GM23338 (cell line): ENCODE results near the gene ACYP2. TPM values are rescaled to one million over a fixed set of nuclear protein-coding genes. Genes with fewer than 3 reads are reported as not detected.

ENCODE experiments used
- ATAC-seq: fragments of 200-7000 bp; cut with Tn5 transposase; 3 replicates; pipeline ENCODE4 v1.9.1; 2020
- DNase-seq: peaks from one replicate; pipeline ENCODE4 v3.0.0-alpha.2; 2015; ENCODE audit warnings: low spot score
- H2AFZ ChIP-seq: fragments of 200-600 bp; sonication (generic); 2 replicates; pipeline ENCODE4 v1.8.0; 2016; ENCODE audit warnings: antibody characterized with exemption, mild to moderate bottlenecking, moderate library complexity
- H3F3A ChIP-seq: fragments of 200-600 bp; sonication (generic); replicated peaks from 2 replicates; pipeline ENCODE4 v1.8.0; 2017; ENCODE audit warnings: antibody characterized with exemption, mixed run types, low read depth
- H3K27ac ChIP-seq: fragments of 200-600 bp; sonication (generic); 2 replicates; pipeline ENCODE4 v1.6.1; 2016; ENCODE audit warnings: low read depth
- H3K27me3 ChIP-seq: fragments of 200-600 bp; sonication (generic); 2 replicates; pipeline ENCODE4 v1.8.0; 2016; ENCODE audit warnings: mild to moderate bottlenecking, mixed run types, moderate library complexity; ENCODE audit not compliant: insufficient read depth
- H3K36me3 ChIP-seq: fragments of 200-600 bp; sonication (generic); 2 replicates; pipeline ENCODE4 v1.8.0; 2016; ENCODE audit warnings: mild to moderate bottlenecking; ENCODE audit not compliant: insufficient read depth
- H3K4me1 ChIP-seq: fragments of 200-600 bp; sonication (generic); 2 replicates; pipeline ENCODE4 v1.8.0; 2016; ENCODE audit warnings: mild to moderate bottlenecking, moderate library complexity; ENCODE audit not compliant: insufficient read depth
- H3K4me2 ChIP-seq: fragments of 200-600 bp; sonication (generic); 2 replicates; pipeline ENCODE4 v1.7.1; 2017; ENCODE audit warnings: mixed run types
- H3K4me3 ChIP-seq: fragments of 200-600 bp; sonication (generic); 2 replicates; pipeline ENCODE4 v1.6.1; 2016; ENCODE audit warnings: mixed run types
- H3K79me2 ChIP-seq: fragments of 200-600 bp; sonication (generic); replicated peaks from 2 replicates; pipeline ENCODE4 v1.8.0; 2017; ENCODE audit warnings: mild to moderate bottlenecking; ENCODE audit not compliant: insufficient read depth
- H3K9me2 ChIP-seq: fragments of 200-600 bp; sonication (generic); 2 replicates; pipeline ENCODE4 v1.8.0; 2017; ENCODE audit not compliant: insufficient read depth
- H4K20me1 ChIP-seq: fragments of 200-600 bp; sonication (generic); replicated peaks from 2 replicates; pipeline ENCODE4 v1.8.0; 2017; ENCODE audit warnings: mild to moderate bottlenecking; ENCODE audit not compliant: insufficient read depth
- H3K27ac Mint-ChIP-seq: 2 replicates; pipeline ENCODE4 v1.8.0; 2020; ENCODE audit warnings: inconsistent platforms, mild to moderate bottlenecking, moderate library complexity, mixed read lengths
- H3K27me3 Mint-ChIP-seq: 3 replicates; pipeline ENCODE4 v1.8.0; 2022; ENCODE audit warnings: low read depth, mild to moderate bottlenecking, moderate library complexity, mixed read lengths, inconsistent platforms; ENCODE audit not compliant: insufficient read depth, poor library complexity
- H3K36me3 Mint-ChIP-seq: 3 replicates; pipeline ENCODE4 v1.8.0; 2021; ENCODE audit warnings: low read depth, mild to moderate bottlenecking, inconsistent platforms, moderate library complexity, mixed read lengths
- H3K4me1 Mint-ChIP-seq: 3 replicates; pipeline ENCODE4 v1.8.0; 2020; ENCODE audit warnings: mild to moderate bottlenecking, inconsistent platforms, mixed read lengths
- H3K4me3 Mint-ChIP-seq: 3 replicates; pipeline ENCODE4 v1.8.0; 2021; ENCODE audit warnings: moderate library complexity, mild to moderate bottlenecking, inconsistent platforms, mixed read lengths
- H3K9me3 Mint-ChIP-seq: 3 replicates; pipeline ENCODE4 v1.8.0; 2020; ENCODE audit warnings: moderate library complexity, mild to moderate bottlenecking, inconsistent platforms, mixed read lengths
- CREB1 ChIP-seq: fragments of 250-450 bp; sonication (Bioruptor Pico); IDR thresholded peaks from 2 replicates; pipeline ENCODE4 v1.5.0; 2020; ENCODE audit warnings: low read depth, mild to moderate bottlenecking, moderate library complexity
- EZH2 ChIP-seq: fragments of 200-600 bp; sonication (generic); IDR thresholded peaks from one replicate; pipeline ENCODE4 v1.8.0; 2017; ENCODE audit warnings: antibody characterized with exemption, mild to moderate bottlenecking, low read depth; ENCODE audit not compliant: unreplicated experiment
- EZH2phosphoT487 ChIP-seq: fragments of 200-600 bp; sonication (generic); IDR thresholded peaks from one replicate; pipeline ENCODE4 v1.8.1; 2018; ENCODE audit warnings: antibody characterized with exemption; ENCODE audit not compliant: unreplicated experiment
- JUNB ChIP-seq: IDR thresholded peaks from one replicate; pipeline ENCODE4 v1.6.1; 2016; ENCODE audit warnings: antibody characterized with exemption; ENCODE audit not compliant: unreplicated experiment
- NANOG ChIP-seq: IDR thresholded peaks from 2 replicates; pipeline ENCODE4 v1.6.1; 2016; ENCODE audit warnings: antibody characterized with exemption, borderline replicate concordance
- POLR2AphosphoS5 ChIP-seq: IDR thresholded peaks from 2 replicates; pipeline ENCODE4 v1.6.1; 2016; ENCODE audit warnings: antibody characterized with exemption, low read depth
- STAT1 ChIP-seq: IDR thresholded peaks from one replicate; pipeline ENCODE4 v1.6.1; 2016; ENCODE audit warnings: antibody characterized with exemption; ENCODE audit not compliant: unreplicated experiment
- ZNF114 ChIP-seq: fragments of 250-450 bp; sonication (Bioruptor Pico); IDR thresholded peaks from 2 replicates; pipeline ENCODE4 v1.5.0; 2020; ENCODE audit warnings: mild to moderate bottlenecking, moderate library complexity
- ZNF331 ChIP-seq: fragments of 250-450 bp; sonication (Bioruptor Pico); IDR thresholded peaks from 2 replicates; pipeline ENCODE4 v1.5.0; 2020; ENCODE audit warnings: low read depth, mild to moderate bottlenecking, moderate library complexity
- long read RNA-seq: library from polyadenylated mRNA; unstranded; transcript quantifications from one replicate; pipeline ENCODE4 v2.0.0, GENCODE V29; 2020; ENCODE audit not compliant: unreplicated experiment
- polyA plus RNA-seq: library from polyadenylated mRNA; unstranded; fragments of >200 nt; fragmentation: Nextera tagmentation; extraction: Ambion mirVana; gene quantifications from 2 replicates; pipeline ENCODE4 v1.2.1, GENCODE V29; 2016
- total RNA-seq: library from RNA; depleted of rRNA; stranded (reverse); fragments of >200 nt; shearing (Covaris generic); gene quantifications from 2 replicates; pipeline ENCODE4 v1.2.3, GENCODE V29; 2014; rRNA removed
- TF ChIP-seq, protein P1 (sequence below): IDR thresholded peaks from one replicate; pipeline ENCODE4 v1.6.1; 2018; ENCODE audit warnings: antibody characterized with exemption; ENCODE audit not compliant: unreplicated experiment
- TF ChIP-seq, protein P2 (sequence below): fragments of 250-450 bp; sonication (Bioruptor Pico); IDR thresholded peaks from 2 replicates; pipeline ENCODE4 v1.5.0; 2020; ENCODE audit warnings: mild to moderate bottlenecking, moderate library complexity
- TF ChIP-seq, protein P3 (sequence below), 2 experiments: fragments of 200-600 bp in 1 of 2; sonication (generic) in 1 of 2; conservative IDR thresholded peaks; 2 replicates each; pipeline versions ENCODE4 v1.5.1 to v1.6.1; 2016 to 2017; ENCODE audit warnings: antibody characterized with exemption in 2 of 2, low read depth in 2 of 2, mild to moderate bottlenecking in 2 of 2, moderate library complexity in 1 of 2
- TF ChIP-seq, protein P4 (sequence below): IDR thresholded peaks from 2 replicates; pipeline ENCODE4 v1.6.1; 2016; ENCODE audit warnings: antibody characterized with exemption

The ACYP2 gene
- total RNA-seq (1.1 and 2.3 TPM in 2 replicates), polyA plus RNA-seq (14.2 and 15.5 TPM in 2 replicates)
- long read RNA-seq, partial matches to known transcripts = 0 of 2 reads
- long read RNA-seq, other reads (novel, unspliced or antisense) = 2 of 2 reads

DNA sequence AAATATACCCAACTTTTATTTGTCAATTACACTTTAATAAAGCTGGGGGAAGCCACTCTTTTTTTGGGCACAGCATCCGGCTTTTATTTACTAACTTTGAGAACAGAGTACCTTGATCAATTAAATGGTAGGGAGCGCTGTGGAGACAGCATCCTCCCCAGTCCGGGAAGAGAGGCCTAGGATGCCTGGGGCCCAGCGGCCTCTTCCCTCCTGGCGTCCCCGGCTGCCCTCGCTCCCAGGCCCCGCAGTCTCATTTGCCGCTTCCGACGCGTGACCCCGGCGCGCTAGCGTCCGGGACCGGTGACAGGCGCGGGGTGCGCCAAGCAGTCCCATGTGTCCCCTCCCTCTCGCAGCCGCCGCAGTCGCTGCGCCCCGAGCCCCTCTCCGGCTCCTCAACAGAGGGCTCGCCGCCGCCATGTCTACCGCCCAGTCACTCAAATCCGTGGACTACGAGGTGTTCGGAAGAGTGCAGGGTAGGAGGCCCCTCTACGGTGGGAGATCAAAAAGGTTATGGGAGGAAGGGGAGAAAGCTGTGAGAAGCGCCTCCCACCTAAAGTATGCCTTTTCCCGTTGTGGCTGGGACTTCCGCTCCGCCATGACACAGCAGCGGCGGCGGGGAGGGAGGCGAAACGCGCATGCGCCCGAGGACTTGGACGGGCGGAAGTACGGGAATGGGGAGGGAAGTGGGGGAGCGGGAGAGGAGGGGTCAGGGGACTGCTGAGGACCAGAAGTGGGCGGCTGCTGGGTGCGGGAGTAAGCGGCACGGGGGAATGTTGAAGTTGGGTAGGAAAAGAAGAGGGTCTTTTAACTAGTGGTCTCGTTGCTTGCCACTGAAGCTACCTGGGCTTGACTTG is at the start of gene ACYP2:
ACYP2 (plus strand) TSS at position 332 of the 854 bp plus-strand sequence.
- H3K4me3 ChIP-seq = peak within 1 kb of the TSS; percentile 75
- Mint-ChIP-seq H3K9me3 (peaks cover 44% of the 10 kb centered on the region), H3K4me3 (peak within 1 kb of the TSS; percentile 93), H3K36me3 (peaks cover 45% of the 10 kb centered on the region), H3K27ac (peak within 1 kb of the TSS; percentile 100), H3K4me1 (peaks cover 6% of the 10 kb centered on the region), H3K27me3 (peaks cover 5% of the 10 kb centered on the region)
- no peaks in the 10 kb centered on the region for H3F3A ChIP-seq
- peak within 1 kb of the TSS; percentile 99 for H3K27ac ChIP-seq
- no peaks in the 10 kb centered on the region for H3K27me3 ChIP-seq
- ATAC-seq (peak; percentile 93), DNase-seq (peak; percentile 96)
- no peaks in the 10 kb centered on the region; the same call in 1 of the 2 replicates for H3K79me2 ChIP-seq
- no peaks in the 10 kb centered on the region for H4K20me1 ChIP-seq
- peak within 1 kb of the TSS; percentile 85 for H2AFZ ChIP-seq
- H3K36me3 ChIP-seq = peaks cover 17% of the 10 kb centered on the region
- TF ChIP-seq NANOG = no peak
- peak; percentile 66 for TF ChIP-seq CREB1 (CRISPR knock-in tag)
- TF ChIP-seq, protein P1, sequence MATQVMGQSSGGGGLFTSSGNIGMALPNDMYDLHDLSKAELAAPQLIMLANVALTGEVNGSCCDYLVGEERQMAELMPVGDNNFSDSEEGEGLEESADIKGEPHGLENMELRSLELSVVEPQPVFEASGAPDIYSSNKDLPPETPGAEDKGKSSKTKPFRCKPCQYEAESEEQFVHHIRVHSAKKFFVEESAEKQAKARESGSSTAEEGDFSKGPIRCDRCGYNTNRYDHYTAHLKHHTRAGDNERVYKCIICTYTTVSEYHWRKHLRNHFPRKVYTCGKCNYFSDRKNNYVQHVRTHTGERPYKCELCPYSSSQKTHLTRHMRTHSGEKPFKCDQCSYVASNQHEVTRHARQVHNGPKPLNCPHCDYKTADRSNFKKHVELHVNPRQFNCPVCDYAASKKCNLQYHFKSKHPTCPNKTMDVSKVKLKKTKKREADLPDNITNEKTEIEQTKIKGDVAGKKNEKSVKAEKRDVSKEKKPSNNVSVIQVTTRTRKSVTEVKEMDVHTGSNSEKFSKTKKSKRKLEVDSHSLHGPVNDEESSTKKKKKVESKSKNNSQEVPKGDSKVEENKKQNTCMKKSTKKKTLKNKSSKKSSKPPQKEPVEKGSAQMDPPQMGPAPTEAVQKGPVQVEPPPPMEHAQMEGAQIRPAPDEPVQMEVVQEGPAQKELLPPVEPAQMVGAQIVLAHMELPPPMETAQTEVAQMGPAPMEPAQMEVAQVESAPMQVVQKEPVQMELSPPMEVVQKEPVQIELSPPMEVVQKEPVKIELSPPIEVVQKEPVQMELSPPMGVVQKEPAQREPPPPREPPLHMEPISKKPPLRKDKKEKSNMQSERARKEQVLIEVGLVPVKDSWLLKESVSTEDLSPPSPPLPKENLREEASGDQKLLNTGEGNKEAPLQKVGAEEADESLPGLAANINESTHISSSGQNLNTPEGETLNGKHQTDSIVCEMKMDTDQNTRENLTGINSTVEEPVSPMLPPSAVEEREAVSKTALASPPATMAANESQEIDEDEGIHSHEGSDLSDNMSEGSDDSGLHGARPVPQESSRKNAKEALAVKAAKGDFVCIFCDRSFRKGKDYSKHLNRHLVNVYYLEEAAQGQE = no peak
- TF ChIP-seq JUNB = no peak
- TF ChIP-seq EZH2 = no peak
- TF ChIP-seq POLR2AphosphoS5 = peak; percentile 89
- TF ChIP-seq, protein P2, sequence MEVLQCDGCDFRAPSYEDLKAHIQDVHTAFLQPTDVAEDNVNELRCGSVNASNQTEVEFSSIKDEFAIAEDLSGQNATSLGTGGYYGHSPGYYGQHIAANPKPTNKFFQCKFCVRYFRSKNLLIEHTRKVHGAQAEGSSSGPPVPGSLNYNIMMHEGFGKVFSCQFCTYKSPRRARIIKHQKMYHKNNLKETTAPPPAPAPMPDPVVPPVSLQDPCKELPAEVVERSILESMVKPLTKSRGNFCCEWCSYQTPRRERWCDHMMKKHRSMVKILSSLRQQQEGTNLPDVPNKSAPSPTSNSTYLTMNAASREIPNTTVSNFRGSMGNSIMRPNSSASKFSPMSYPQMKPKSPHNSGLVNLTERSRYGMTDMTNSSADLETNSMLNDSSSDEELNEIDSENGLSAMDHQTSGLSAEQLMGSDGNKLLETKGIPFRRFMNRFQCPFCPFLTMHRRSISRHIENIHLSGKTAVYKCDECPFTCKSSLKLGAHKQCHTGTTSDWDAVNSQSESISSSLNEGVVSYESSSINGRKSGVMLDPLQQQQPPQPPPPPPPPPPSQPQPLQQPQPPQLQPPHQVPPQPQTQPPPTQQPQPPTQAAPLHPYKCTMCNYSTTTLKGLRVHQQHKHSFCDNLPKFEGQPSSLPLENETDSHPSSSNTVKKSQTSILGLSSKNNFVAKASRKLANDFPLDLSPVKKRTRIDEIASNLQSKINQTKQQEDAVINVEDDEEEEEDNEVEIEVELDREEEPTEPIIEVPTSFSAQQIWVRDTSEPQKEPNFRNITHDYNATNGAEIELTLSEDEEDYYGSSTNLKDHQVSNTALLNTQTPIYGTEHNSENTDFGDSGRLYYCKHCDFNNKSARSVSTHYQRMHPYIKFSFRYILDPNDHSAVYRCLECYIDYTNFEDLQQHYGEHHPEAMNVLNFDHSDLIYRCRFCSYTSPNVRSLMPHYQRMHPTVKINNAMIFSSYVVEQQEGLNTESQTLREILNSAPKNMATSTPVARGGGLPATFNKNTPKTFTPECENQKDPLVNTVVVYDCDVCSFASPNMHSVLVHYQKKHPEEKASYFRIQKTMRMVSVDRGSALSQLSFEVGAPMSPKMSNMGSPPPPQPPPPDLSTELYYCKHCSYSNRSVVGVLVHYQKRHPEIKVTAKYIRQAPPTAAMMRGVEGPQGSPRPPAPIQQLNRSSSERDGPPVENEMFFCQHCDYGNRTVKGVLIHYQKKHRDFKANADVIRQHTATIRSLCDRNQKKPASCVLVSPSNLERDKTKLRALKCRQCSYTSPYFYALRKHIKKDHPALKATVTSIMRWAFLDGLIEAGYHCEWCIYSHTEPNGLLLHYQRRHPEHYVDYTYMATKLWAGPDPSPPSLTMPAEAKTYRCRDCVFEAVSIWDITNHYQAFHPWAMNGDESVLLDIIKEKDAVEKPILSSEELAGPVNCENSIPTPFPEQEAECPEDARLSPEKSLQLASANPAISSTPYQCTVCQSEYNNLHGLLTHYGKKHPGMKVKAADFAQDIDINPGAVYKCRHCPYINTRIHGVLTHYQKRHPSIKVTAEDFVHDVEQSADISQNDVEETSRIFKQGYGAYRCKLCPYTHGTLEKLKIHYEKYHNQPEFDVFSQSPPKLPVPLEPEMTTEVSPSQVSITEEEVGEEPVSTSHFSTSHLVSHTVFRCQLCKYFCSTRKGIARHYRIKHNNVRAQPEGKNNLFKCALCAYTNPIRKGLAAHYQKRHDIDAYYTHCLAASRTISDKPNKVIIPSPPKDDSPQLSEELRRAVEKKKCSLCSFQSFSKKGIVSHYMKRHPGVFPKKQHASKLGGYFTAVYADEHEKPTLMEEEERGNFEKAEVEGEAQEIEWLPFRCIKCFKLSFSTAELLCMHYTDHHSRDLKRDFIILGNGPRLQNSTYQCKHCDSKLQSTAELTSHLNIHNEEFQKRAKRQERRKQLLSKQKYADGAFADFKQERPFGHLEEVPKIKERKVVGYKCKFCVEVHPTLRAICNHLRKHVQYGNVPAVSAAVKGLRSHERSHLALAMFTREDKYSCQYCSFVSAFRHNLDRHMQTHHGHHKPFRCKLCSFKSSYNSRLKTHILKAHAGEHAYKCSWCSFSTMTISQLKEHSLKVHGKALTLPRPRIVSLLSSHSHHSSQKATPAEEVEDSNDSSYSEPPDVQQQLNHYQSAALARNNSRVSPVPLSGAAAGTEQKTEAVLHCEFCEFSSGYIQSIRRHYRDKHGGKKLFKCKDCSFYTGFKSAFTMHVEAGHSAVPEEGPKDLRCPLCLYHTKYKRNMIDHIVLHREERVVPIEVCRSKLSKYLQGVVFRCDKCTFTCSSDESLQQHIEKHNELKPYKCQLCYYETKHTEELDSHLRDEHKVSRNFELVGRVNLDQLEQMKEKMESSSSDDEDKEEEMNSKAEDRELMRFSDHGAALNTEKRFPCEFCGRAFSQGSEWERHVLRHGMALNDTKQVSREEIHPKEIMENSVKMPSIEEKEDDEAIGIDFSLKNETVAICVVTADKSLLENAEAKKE = peak; percentile 52; the same call in 1 of the 2 replicates
- TF ChIP-seq EZH2phosphoT487 = no peak
- TF ChIP-seq STAT1 = no peak
- TF ChIP-seq ZNF331 (CRISPR knock-in tag) = no peak
- TF ChIP-seq ZNF114 = no peak
- TF ChIP-seq, protein P3, sequence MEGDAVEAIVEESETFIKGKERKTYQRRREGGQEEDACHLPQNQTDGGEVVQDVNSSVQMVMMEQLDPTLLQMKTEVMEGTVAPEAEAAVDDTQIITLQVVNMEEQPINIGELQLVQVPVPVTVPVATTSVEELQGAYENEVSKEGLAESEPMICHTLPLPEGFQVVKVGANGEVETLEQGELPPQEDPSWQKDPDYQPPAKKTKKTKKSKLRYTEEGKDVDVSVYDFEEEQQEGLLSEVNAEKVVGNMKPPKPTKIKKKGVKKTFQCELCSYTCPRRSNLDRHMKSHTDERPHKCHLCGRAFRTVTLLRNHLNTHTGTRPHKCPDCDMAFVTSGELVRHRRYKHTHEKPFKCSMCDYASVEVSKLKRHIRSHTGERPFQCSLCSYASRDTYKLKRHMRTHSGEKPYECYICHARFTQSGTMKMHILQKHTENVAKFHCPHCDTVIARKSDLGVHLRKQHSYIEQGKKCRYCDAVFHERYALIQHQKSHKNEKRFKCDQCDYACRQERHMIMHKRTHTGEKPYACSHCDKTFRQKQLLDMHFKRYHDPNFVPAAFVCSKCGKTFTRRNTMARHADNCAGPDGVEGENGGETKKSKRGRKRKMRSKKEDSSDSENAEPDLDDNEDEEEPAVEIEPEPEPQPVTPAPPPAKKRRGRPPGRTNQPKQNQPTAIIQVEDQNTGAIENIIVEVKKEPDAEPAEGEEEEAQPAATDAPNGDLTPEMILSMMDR (conservative IDR thresholded peaks at IDR 0.05; ENCODE audit: low read depth in 2 of 2) = peak in 1 of 2 experiments; percentile 28; a peak in 3 of 4 replicates
- TF ChIP-seq, protein P4, sequence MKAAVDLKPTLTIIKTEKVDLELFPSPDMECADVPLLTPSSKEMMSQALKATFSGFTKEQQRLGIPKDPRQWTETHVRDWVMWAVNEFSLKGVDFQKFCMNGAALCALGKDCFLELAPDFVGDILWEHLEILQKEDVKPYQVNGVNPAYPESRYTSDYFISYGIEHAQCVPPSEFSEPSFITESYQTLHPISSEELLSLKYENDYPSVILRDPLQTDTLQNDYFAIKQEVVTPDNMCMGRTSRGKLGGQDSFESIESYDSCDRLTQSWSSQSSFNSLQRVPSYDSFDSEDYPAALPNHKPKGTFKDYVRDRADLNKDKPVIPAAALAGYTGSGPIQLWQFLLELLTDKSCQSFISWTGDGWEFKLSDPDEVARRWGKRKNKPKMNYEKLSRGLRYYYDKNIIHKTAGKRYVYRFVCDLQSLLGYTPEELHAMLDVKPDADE = peak; percentile 67
- H3K4me1 ChIP-seq = peaks cover 7% of the 10 kb centered on the region; the same call in 1 of the 2 replicates
- H3K4me2 ChIP-seq = peak within 1 kb of the TSS; percentile 76
- H3K9me2 ChIP-seq = no peaks in the 10 kb centered on the region
